NCI-H146 (cell line): ENCODE results near the gene FGD4.
"Not testable (repeated sequence)": the region's sequence is repeated elsewhere in the genome, so short reads cannot be mapped to it uniquely, and the experiment has no call there.

ENCODE experiments used
- DNase-seq: peaks from one replicate; lab custom pipeline; 2025; lab: John Stamatoyannopoulos, UW

Gene FGD4

DNA sequence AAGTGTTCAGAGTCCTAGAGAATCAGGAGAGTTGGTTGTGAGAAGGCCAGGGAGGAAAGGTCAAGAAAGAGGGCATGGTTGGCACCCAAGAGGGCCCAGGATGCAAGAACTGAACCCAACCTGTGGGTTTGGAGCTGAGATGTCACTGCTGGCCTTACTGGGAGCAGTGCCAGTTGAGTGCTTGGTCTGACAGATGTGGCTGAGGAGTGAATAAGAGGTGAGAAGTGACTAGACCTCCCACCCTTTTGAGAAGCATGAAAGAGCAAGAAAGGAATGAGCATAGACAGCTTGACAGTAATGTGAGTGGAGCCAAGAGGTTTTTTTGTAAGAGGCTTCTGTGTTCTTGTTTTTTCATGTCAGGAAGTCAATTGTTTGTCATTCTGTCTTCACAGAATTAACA, 95.3 kb downstream of the FGD4 start:
- no peak for DNase-seq

DNA sequence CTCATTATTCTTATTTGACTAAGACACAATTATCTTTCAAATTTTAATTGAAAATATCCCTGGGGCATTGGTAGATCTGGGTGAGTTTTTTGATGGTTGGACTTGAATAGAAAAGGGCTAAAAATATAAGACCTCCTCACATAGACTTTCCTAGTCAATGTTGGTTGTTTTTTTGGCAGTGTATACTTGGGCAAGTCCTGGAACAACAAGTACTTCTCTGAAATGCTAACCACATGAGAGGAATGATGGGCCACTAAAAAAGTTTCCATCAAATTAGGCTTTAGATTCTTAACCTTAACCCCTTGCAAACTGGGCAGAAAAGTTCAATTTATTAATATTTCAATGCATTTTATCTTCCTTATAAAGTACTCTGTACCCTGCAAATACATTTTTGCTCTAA, 97.6 kb downstream of the FGD4 start:
- DNase-seq, result no peak

DNA sequence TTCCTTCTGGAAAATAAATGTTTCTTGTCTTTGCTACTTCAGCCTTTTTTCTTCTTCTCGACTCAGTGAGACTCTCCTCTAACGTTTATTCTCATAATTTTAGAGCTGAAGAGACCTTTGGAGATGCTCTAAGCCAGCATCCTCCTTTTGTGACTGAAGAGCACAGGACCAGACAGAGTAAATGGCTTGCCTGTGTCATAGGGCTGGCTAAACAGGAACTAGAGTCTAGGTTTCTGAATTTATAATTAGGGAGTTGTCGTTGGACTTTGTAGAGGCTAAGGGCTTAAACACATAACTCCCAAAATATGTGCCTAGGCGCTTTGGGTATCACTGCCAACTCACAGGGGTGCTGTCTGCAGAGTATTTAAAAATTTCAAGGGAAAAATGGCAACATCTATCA, 98.5 kb downstream of the FGD4 start:
- no peak for DNase-seq

DNA sequence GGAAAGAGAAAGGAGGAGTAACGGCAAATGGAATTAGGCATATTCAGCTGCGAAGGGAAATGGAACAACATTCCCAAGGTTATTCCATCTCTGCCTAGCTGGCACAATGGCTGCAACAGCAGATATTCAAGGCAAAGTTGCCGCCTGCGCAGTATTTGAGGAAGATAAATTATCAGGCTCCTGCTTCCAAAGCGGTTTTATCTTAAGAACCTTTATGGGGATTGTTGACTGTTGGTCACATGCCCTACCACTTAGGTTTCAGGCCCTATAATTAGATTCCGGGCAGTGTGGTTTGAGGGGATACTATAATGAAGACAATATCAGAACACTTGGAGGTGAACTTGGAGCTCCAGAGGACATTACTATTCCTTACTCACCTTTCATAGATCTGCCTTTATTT, 99.7 kb downstream of the FGD4 start:
- peak; percentile 74 for DNase-seq

DNA sequence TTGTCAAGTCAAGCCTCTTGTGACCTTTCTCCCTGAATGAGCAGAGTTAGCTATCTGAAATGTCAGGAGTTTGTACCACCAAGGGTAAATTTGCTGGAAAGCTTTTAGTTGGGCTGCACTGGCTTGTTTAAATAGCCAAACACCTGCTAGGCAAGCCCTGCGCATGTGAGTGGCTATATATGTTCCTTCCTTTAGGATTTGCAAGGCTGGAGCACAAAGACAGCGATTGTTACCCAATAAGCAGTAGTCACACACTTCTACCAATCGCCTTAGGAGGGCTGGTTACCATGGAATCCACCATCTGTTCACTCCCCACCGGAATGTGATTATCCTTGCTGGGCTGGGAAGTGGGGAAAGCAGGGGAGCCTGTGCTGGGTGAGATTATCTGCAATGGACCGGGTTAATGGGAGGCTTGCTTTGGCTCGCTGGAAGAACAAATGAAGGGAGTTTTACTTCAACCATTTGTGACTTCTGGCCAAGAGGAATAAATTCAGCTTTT, 102.5 kb downstream of the FGD4 start:
- DNase-seq, result peak; percentile 99

DNA sequence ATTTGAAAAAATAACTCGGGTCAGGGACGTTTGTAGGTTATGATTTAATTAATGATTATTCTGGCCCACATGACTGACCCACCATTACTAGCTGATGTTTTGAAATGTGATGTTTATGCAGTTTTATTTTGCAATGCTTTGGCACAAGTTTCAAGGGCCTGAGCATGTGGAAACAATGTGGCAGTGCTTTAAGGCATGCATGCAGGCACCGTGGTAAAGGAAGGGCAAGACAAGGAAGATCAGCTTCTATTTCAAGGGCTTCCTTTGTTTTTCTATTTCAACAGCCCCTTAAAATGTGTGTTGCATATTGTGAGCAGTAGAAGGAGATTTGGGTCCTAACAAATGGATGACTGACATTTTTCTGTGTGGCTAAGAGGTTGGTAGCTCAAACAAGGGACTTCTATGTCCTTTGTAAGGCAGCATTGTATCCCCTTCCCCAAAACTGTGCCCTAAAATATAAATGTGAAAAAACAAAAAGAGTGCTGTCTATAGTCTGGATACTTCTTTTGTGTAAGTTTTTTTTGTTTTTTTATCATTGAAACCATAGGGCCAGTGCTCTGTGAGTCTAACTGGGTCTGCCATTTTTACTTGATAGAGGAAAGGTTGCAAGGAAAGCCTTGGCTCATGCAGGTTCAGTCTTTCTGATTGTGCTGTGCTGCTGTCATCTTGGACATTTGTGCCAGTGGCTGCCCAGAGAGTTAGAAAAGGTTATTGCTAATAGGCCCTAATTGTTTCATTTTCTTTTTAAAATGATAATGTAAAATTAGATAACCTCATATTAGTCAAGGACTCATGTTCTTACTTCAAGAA, 103.5 kb downstream of the FGD4 start:
- peak; percentile 30 for DNase-seq

DNA sequence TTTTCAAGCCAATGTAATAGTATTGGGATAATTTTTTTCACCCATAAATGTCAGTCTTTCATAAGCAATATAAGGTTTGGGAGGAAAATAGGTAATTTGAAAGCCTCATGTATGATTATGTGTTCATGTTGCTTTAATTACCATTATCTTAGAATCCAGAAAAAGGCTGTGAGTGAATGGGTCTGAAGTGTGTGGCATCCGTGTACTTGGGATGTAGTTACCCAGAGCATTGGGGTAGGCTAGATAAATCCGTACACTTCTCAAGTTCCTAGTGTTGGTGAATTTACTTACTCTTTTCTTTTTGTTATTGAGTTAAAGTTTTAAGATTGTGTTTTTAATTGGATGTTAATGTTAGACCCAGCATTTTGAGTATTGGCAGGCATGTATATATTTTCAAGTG, 104.4 kb downstream of the FGD4 start:
- DNase-seq, result no peak

DNA sequence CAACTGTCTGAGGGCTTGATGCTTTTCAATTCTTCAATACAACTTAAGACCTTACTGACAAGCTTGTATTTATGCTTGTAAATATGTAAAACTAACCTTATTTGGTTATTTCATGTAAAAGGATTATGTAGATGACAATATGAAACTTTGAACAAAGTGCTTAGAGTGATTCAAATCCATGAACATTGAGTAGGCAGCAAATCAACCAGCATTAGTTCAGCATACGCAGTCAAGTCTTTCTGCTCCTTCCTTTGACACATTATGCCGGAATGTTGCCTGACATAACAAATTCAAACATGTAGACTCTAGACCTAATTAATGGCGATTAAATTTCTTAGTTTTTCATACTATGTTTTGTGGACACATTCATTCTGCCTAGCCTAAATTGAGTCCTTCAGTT, 105.2 kb downstream of the FGD4 start:
- DNase-seq, result no peak

DNA sequence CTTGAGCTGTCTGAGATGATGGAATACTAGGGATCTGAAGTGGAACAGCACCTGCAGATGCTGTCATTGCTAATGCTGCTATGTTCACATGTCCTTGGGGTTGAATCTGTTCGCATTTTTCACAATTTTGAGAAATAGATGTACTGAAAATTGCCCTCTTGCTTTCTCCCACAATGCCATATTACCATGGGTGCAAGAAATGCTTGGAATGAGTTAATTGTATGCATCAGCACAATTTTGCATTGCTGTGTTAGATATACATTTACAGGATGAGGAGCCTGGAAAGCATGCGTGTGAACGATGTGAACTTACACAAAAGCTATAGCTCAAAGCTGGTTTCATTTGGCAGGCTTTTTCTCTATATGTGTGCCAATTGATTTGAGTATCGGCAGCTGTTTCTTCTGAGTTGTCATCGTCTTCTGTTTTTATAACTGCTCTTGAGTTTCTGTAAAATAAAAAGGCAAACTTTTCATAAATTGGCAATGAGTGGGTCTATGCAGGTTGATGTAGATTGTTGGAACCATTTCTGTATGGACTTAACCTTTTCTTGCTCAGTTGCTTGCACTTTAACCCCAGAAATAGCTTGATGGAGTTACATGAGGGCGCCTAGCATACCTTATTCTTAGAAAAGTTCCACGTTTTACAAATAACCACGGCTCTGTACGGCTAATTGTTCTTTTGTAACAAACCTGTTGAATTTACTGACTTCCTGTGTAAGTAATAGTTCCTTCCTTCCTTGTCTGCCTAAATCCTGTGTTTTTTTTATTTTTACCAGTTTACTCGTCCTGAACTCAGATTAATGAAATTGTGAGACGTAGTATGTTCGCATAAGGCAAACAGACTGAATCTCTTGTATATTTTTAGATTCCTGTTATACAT, 105.9 kb downstream of the FGD4 start:
- no peak for DNase-seq

DNA sequence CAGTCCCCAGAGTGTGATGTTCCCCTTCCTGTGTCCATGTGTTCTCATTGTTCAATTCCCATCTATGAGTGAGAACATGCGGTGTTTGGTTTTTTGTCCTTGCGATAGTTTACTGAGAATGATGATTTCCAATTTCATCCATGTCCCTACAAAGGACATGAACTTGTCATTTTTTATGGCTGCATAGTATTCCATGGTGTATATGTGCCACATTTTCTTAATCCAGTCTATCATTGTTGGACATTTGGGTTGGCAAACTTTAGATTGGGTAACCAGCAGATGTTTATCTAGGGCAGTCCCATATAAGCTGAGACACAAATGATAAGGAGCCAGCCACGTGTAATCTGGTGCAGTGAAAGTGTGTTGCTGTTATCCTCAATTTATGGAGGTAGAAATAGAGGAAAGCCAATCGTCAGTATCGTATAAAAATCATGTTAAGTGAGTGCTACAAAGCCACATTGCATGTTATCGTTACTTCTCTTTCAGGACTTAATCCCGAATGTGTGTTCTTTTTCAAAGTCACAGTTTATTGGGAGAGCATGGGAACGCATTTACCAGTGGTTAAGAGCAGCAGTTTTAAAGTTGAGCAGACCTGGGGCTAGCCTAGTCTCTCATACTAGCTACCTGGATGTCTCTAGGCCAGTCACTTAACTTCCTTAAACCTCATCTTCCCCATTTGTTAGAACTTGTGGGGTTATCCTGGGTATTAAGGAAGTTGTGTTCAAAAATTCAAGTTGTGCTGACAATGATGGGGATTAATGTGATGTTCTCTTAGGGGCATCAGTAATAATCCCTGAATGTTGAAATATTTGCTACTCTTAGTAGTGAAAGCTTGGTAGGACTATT, 108.0 kb downstream of the FGD4 start:
- DNase-seq, result not testable (repeated sequence)

DNA sequence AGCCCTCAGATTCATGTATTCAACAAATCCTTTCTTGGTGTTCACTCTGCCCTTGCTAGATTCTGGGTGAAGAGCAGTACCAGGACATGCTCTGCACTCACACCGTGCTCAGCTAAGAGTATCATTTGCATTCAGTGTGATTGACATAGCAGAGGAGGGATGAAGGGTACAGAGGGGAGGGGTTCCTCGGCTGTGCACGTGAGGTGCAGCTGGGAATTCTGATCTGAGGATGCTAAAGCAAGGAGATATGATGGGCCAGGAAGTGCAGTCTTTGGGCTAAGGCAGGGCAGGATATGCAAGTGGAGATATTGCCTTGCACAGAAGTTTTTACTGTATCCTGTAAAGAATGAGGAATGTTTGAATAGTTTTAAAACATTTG, 108.6 kb downstream of the FGD4 start:
- DNase-seq, result no peak

DNA sequence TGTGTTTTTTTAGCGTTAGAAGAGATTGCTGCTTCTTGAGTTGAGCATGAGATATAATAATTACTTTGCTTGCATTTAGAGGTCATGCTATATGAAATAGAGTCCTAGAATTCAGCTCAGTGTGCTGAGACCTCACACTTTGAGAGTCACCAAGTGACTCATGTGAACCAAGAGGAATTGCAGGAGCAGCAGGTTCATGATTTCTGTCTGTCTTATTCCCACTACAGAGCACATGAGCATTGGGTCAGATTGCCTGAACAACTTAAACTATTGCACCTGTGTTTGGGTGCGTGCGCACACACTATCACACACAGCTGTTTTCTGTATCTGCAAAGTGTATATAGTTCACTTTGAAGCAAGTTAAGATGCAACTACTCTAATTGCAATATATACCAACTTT, 109.3 kb downstream of the FGD4 start:
- no peak for DNase-seq

DNA sequence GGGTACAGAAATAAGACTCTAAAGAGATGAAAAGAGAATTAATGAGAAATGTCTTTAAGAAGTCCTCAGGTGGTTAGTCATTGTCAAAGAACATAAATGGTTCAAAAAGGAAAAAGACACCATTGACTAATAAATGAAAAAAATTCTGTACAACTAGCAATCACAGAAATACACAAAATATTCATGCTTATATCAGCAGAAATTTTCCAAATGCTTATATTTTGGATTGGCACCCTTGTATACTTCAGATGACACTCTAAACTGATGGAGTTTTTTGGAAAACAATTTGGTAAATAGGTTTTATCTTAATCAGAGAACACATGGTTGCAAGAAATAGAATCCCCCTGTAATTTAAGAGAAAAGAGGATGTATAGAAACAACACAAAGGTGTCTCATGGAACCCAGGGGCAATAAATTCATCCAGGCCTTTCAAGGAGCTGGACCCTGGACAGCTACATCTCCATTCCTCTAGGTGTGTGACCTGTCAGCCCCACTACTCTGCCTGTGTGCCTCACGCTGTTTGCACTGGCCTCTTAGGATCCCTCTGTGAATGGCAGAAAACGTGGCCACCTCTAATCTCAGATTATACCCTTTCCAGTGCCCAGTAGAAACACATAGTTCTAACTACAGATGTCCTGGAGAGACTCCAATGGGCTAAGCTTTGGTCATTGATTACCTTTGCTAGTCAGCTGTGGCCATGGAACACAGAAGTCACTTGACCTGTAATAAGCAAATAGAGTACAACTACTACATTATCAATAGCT, 110.2 kb downstream of the FGD4 start:
- no peak for DNase-seq

DNA sequence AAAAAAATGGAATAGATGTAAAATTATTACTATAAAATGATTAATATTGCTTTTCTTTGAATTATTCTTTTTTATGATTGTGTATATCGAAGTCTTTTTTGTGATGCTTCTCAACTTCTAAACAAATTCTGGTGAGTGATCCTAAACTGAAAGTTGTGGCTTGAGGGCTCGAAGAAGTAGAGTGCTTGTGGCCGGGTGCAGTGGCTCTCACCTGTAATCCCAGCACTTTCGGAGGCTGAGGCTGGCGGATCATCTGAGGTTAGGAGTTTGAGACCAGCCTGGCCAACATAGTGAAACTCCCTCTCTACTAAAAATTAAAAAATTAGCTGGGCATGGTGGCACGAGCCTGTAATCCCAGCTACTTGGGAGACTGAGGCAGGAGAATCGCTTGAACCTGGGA, 112.6 kb downstream of the FGD4 start:
- not testable (repeated sequence) for DNase-seq

DNA sequence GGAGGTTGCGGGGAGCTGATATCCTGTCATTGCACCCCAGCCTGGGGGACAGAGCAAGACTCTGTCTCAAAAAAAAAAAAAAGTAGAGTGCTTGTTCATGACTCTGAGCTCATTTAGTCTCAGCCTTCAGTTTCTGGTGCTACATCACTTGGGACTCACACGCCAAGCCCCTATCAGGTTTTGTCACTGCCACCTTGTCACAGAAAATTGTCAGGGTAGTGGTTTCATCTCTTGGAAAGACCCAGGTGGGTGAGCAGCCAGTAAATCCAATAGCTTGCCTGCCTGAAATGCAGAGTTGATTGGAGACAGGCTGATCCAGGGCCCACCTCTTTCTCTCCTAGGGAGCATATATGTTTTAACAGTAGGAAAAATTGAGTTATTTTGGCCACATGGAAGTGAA, 113.0 kb downstream of the FGD4 start:
- no peak for DNase-seq

DNA sequence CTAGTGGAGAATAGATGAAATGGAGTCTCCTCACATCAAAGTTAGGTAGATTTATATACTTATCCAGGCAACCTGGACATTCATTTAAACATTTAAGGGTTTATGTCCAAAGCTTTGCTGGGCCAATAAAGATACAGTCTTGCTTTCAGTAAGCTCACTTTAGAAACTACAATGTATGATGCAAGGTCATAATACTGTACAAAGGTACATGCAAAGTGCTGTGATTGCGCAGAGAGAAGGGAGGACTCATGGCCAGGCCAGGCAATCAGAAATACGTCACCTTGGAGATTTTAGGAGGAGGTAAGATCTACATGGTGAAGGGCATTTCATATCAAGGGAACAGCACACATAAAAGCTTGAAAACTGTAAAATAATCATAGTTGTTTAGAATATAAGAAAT, 113.6 kb downstream of the FGD4 start:
- no peak for DNase-seq

DNA sequence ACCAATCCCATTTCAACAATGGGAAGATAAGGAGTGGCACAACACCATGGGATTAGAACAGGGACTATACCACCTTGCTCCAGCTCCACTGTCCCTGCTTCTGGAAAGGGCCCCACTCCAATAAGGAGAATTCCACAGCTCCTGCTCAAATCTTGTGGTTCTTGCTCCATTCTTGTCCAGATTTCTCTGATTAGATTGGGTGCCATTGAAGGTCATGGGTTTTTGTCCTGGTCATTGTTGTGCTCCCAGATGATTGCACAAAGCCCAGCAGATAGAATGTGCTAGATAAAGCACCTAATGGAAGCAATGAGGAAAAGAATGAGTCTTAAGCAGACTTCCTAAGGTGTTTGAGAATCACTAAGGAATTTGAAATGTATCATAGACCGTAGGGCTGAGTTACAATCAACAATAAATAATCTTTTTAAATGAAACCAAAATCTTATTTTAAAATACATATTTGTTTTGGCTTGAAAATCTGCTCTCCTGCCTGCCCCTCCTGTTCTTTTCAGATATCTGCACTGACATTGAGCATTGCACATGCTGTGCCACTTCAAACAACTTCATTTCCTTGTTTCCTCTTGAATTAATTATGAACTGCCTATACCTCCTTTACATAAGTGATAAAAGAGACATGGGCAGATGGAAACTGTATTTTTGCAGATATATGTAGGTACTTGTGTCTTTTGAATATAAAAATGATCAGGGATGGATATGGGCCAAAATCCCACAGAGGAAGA, 115.9 kb downstream of the FGD4 start:
- no peak for DNase-seq

DNA sequence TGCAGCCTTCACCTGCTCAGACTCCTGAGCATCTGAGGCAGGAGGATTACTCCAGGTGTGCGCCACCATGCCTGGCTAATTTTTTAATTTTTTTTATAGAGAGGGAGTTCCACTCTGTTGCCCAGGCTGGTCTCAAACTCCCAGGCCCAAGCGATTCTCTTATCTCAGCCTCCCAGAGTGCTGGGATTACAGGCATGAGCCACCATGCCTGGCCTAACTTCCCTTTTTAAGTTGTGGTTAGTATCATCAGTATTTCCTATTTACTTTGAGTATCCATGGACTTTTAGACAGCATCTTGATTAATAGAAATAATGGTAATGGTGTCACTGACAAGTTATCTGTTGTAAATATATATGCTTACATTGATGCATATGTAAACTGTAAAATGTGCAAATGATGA, 116.9 kb downstream of the FGD4 start:
- DNase-seq, result no peak

DNA sequence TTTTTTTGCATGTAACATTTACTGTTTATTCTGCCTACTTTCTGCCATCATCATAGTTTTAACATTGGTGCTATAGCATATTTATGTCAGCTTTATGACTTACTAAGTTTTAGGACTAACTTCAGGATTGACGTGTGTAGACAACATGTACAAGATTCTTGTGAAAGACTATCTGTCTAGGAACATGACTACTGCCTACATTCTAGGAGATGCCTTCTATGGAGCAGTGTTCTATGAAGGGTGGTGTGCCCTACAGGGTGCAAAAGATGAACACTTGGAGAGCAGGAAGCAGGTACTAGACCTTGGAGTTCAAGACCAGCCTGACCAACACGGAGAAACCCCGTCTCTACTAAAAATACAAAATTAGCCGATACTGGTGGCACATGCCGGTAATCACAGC, 118.6 kb downstream of the FGD4 start:
- no peak for DNase-seq

DNA sequence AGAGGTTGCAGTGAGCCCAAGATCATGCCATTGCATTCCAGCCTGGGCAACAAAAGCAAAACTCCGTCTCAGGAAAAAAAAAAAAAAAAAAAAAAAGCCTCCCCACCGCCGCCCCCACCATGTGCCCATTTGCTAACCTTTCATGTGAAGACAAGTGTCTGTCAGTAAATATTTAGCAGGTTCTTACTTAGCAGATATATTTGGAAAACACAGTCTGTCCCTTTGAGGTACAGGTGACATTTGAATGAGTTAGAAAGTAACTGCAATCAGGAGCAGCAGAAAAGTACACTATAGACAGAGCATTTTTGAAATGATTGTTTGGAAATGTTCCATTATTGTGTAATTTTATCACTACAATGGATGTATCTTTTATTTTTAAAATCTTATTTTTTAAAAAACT, 119.7 kb downstream of the FGD4 start:
- DNase-seq, result no peak
